Activated CD4-positive, alpha-beta T cell treated with anti-CD3 and anti-CD28 coated beads for 48 hours (primary cell): ENCODE results near the gene MOB2.

ENCODE experiments used
- DNase-seq: peaks from one replicate; pipeline ENCODE4 v3.0.0-alpha.2; 2020

MOB2 gene

DNA sequence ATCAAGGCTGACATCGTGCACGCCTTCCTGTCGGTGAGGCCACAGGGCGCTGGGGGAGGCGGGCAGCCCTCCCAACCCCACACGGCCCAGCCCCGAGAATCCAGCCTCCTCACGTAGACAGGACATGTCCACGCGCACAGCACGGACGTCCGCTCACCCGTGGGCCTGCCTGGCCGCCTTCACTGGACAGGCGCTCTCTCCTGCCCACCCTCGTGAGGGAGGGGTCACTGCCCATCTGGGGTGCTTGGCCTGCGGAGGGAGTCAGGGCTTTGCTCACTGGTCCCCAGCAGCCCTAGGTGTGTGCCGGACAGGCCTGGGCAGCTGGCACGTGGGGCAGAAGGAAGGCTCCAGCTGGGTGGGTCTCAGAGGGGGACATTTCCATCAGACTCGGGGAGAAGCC lies 32.0 kb downstream of the MOB2 start:
- DNase-seq = no peak

- peak; percentile 58 for DNase-seq
These were observed 33.0 kb downstream of the MOB2 start for GRCh38 chr11:1453611-1454034.

GRCh38 chr11:1452744-1453143 lies 33.8 kb downstream of the MOB2 start:
- no peak for DNase-seq

GRCh38 chr11:1451781-1452470 lies 34.7 kb downstream of the MOB2 start:
- no peak for DNase-seq

- DNase-seq = no peak
These were observed 35.4 kb downstream of the MOB2 start for GRCh38 chr11:1450949-1451710.

DNA sequence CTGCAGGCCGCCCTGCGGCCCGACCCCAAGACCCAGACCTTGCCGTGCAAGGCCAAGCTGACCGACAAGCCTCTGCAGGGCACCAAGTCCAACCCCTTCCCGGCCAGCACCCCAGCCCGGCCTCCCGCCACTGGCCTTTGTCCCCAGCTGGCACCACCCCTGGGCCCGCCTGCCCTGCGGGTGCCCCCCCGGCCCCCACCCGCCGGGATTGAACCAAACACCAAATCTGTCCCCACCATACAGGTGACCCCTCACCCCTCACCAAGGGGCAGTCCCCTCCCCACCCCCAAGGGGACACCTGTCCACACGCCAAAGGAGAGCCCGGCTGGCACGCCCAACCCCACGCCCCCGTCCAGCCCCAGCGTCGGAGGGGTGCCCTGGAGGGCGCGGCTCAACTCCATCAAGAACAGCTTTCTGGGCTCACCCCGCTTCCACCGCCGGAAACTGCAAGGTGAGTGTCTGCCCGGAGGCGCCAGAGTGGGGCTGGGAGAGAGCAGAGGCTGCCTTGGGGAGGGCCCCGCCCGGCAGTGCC lies 36.2 kb downstream of the MOB2 start:
- no peak for DNase-seq

DNA sequence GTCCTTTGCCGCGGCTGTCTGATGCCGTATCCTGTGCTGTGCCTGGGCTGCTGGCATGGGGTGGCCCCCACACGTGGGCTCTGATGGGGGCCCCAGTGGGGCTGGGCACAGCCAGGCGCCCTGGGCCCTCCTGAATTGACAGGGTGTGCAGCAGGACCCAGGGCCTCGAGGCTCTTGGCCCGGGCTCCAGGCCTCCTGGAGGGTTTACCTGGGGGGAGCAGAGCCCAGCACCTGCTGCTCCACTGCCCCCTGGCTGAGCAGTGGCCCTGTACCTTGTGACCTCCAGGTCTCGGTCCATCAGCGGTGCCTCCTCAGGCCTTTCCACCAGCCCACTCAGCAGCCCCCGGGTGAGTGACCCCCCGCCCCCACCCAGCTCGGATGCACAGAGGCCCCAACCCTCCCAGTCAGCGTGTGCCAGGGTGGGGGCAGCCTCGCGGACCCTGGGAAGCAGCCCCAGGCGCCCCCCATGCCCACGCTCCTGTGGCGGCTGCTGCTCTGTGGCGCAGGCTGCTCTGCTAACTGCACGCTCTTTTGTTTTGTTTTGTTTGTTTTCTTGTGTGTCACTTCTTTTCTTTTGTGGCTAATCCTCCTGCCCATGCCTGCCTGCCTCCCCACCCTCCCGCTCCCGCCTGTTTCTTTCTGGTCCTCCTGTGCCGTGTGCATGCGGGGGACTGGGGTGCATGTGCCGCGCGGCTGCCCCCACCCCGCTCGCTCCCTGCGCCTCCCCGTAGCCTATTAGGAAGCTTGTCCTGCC lies 36.9 kb downstream of the MOB2 start:
- no peak for DNase-seq

DNA sequence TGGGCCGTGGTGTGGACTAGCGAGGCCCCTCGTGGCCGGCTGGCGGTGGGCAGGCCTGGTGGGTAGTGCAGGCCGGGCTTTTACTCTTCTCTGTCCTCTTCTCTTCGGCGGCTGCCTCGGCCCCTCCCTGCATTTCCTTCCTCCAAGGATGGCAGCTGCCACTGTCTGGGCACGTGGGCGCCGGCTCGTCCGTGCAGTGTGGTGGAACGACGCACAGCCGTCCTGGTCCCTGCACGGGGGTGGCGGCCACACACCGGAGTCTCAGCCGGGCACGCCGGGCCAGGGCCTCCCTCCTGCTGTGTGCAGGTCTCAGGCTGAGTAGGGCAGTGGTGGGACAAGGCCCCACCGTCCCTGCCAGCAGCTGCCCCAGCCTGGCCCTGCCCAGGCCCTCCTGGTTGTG lies 37.7 kb downstream of the MOB2 start:
- DNase-seq = no peak

GRCh38 chr11:1447845-1448825 lies 38.4 kb downstream of the MOB2 start:
- no peak for DNase-seq

DNA sequence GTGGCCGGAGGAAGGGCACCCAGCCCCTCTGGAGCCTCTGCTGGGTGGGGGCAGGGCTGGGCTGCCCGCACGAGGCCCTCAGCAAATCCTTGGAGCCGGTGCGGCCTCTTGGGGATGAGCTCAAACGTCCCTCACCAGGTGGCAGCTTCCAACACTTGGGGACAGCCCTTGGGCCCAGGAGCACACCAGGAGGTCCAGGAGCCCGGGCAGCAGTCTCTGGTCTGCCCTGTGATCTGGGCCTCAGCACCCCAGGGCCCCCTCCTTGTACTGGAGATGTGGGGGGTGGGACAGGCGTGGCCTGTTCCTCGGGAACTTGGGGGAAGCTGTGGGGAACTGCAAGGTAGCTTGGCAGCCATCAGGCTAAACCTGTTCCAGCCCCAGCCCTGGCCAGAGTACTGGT lies 40.0 kb downstream of the MOB2 start:
- DNase-seq = no peak

GRCh38 chr11:1445741-1446445 lies 40.7 kb downstream of the MOB2 start:
- DNase-seq = no peak

DNA sequence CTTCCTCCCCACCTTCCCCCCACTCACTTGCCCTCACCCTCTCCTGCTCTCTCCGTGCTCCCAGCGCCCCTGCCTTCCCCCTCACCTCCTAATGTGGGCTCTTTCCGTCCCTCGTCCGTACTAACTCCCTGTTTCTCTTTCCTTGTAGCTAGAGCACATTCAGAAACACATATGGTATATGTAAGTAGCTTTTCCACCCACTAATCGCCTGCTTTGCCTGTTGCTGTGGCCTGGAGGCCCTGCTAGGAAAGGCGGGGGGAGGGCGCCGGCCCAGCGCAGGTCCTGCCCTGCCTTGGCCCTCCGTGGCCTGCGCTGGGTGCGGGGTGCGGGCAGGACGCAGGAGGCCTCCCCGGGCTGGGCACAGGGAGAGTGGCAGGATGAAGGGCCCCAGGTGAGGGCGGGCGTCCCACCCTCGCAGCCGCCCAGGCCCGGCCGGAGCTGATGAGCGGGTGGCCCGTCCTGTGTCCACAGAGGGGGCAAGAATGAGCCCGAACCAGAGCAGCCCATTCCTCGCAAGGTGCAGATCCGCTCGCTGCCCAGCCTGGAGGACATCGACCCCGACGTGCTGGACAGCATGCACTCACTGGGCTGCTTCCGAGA lies 41.7 kb downstream of the MOB2 start:
- no peak for DNase-seq

- no peak for DNase-seq
These were observed 42.3 kb downstream of the MOB2 start for GRCh38 chr11:1444321-1444720.

DNA sequence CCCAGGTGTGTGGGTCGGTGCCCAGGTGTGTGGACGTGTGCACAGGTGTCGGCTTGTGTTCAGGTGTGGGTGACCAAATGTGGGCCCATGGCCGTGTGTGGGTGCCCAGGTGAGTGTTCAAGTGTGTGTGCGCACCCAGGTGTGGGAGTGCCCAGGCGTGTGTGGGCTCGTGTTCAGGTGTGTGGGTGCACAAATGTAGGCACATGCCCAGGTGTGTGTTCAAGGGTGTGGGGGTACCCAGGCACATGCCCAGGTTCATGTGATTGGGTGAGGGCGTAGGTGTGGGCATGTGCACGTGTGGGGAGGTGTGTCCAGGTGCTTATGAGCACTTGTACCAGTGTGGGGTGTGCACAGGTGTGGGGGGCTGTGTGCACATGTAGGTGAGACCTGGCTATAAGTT lies 42.8 kb downstream of the MOB2 start:
- DNase-seq = no peak

GRCh38 chr11:1442807-1443366 lies 43.7 kb downstream of the MOB2 start:
- no peak for DNase-seq

GRCh38 chr11:1442163-1442562 lies 44.4 kb downstream of the MOB2 start:
- DNase-seq = no peak

DNA sequence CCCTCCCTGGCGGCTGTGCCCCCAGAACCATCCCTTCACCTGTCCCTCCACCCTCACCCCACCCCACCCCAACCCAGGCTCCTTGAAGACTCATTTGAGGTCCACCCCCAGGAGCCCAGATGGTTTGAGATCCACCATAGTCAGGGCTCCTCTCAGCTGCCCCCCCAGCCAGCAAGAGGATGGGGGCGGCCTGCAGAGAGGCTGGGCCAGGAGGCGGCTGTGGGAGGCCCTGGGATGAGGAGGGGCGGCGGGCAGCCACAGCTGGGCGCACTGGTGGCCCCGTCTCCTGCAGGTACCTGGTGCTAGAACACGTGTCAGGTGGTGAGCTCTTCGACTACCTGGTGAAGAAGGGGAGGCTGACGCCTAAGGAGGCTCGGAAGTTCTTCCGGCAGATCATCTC lies 46.1 kb downstream of the MOB2 start:
- no peak for DNase-seq

GRCh38 chr11:1440066-1440465 lies 46.5 kb downstream of the MOB2 start:
- no peak for DNase-seq

GRCh38 chr11:1439341-1439740 lies 47.2 kb downstream of the MOB2 start:
- DNase-seq = no peak

DNA sequence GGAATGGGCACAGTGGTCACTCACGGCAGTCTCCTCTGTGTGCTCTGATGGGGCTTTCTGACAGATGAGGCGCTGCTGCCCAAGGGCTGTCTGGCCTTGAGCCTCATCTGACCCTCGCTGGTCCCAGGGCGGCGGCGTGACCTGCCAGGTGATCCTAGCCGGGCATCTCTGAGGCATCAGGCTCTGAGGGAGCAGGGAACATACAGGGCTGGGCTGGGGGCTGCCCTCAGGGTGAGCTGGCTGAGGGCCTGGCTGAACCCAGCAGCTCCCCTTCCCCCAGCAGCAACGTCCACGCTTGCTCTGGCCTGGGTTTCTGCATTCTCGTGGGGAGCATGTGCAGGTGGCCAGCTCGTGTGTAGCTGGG lies 47.6 kb downstream of the MOB2 start:
- DNase-seq = no peak
